Measurements from ENCODE around the gene PURB. TPM values are rescaled to one million over a fixed set of nuclear protein-coding genes. Genes with fewer than 3 reads are reported as not detected.
A peak's percentile ranks its signal among the peaks of the same experiment; 100 is the strongest.

Gene PURB
- polyA plus RNA-seq, 1 donor: 22.7 TPM

DNA sequence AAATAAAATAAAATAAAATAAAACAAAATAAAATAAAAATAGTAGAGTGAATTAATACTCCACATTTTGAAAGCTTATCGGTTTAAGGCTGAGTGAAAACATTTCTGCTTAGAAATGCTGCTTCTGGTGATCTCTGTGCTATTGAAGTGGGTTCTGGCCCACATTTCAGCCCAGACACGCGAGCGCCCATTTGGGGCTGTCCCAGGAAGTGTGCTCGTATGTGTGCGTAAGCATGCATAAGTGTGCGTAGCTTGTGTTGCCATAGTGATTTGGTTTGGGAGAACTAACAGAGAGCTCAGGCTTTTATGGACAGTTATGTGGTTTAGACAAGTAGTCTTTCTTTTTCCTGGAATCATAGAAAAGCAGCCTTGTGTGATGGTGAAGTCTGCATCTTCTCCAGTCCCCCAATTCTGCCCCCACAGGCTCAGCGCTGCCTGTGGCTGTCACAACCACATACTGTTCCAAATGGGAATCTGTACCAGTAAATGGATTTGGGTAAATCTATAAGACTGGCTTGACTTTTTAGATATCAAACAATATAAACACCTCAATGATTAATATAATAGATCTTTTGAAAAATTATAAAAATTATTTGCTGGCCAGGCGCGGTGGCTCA is 29.8 kb upstream of the PURB start:
- 94% methylated on average over 2 of the region's 10 CpGs for WGBS (ENCODE audit: insufficient coverage, low lambda C conversion rate)
- DNase-seq: peak in 1 of 2 donors; percentile 24

GRCh38 chr7:44912775-44913347 is 27.5 kb upstream of the PURB start:
- H3K27me3 ChIP-seq (ENCODE audit: control insufficient read depth, insufficient read depth, low read length): no peaks in the 10 kb centered on the region
- H3K4me3 ChIP-seq (ENCODE audit: low read length): no peak overlapping the region
- DNase-seq: no peak
- no peaks in the 10 kb centered on the region for H3K4me1 ChIP-seq (ENCODE audit: control insufficient read depth, insufficient read depth, low read length)
- no peak overlapping the region for H3K27ac ChIP-seq (ENCODE audit: low read length)
- H3K36me3 ChIP-seq (ENCODE audit: control insufficient read depth, insufficient read depth, low read length): no peaks in the 10 kb centered on the region
- H3K9me3 ChIP-seq (ENCODE audit: control insufficient read depth, low read depth, low read length): no peaks in the 10 kb centered on the region
- WGBS (ENCODE audit: insufficient coverage, low lambda C conversion rate): no CpG with 5 or more reads among the region's 7 CpGs

More for the DNA sequence above, 29.8 kb upstream of the PURB start:
- H3K4me3 ChIP-seq (ENCODE audit: low read length): no peak overlapping the region
- no peaks in the 10 kb centered on the region for H3K27me3 ChIP-seq (ENCODE audit: control insufficient read depth, insufficient read depth, low read length)
- no peaks in the 10 kb centered on the region for H3K9me3 ChIP-seq (ENCODE audit: control insufficient read depth, low read depth, low read length)
- H3K4me1 ChIP-seq (ENCODE audit: control insufficient read depth, insufficient read depth, low read length): no peaks in the 10 kb centered on the region
- H3K36me3 ChIP-seq (ENCODE audit: control insufficient read depth, insufficient read depth, low read length): no peaks in the 10 kb centered on the region
- H3K27ac ChIP-seq (ENCODE audit: low read length): no peak overlapping the region

DNA sequence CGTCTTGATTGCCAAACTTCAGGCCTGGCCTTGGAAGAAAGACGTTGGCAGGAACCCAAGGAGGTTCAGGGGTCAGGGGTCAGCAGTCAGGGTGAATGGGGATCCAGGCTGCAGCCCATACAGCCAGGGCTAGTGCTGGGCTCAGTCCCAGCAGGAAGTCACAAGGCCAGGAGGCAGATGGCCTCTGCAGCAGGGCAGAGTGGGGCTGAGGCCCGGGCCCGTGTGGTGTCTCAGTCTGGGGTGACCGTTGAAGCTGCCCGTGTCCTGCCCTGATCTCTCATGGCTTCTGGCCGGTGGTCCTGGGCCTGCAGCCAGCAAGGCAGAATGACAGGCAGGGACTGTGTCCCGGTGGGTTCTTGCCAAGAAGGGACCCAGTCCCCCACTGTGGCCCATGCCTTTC is 26.6 kb upstream of the PURB start:
- H3K36me3 ChIP-seq (ENCODE audit: control insufficient read depth, insufficient read depth, low read length): no peaks in the 10 kb centered on the region
- H3K9me3 ChIP-seq (ENCODE audit: control insufficient read depth, low read depth, low read length): no peaks in the 10 kb centered on the region
- no peak for DNase-seq
- H3K27me3 ChIP-seq (ENCODE audit: control insufficient read depth, insufficient read depth, low read length): no peaks in the 10 kb centered on the region
- H3K27ac ChIP-seq (ENCODE audit: low read length): no peak overlapping the region
- H3K4me1 ChIP-seq (ENCODE audit: control insufficient read depth, insufficient read depth, low read length): no peaks in the 10 kb centered on the region
- no CpG with 5 or more reads among the region's 8 CpGs for WGBS (ENCODE audit: insufficient coverage, low lambda C conversion rate)
- no peak overlapping the region for H3K4me3 ChIP-seq (ENCODE audit: low read length)

DNA sequence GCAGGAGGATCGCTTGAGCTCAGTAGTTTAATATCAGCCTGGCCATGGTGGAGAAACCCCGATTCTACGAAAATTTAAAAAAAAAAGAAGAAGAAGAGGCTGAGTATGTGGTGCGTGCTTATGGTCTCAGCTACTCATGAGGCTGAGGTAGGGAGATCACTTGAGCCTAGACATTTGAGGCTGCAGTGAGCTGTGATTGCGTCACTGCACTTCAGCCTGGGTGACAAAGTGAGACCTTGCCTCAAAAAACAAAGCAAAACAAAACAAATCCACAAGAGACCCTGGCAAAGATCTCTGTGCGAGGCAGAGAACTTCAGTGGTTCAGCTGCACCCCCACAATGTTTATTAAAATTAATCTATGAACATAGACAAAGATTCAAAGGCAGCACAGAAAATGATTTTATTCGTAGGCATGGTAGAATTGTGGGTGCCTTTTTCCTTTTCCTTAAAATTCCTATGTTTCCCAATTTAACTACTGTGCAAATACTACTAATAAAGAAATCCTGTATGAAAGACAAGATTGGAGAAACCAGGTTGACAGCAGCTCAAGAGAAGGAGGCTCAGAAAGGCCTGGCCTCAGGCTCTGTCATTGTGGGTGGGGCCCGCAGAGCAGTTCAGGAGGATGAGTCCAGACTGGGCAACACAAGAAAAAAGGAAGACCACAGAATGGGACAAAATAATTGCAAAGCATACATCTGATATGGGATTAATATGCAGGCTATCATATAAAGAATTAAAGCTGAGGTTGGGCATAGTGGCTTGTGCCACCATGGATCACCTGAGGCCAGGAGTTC is 24.5 kb upstream of the PURB start:
- Histone ChIP-seq H3K27me3 (ENCODE audit: control insufficient read depth, insufficient read depth, low read length) (no peaks in the 10 kb centered on the region), H3K4me3 (ENCODE audit: low read length) (no peak overlapping the region), H3K27ac (ENCODE audit: low read length) (no peak overlapping the region), H3K36me3 (ENCODE audit: control insufficient read depth, insufficient read depth, low read length) (no peaks in the 10 kb centered on the region), H3K9me3 (ENCODE audit: control insufficient read depth, low read depth, low read length) (no peaks in the 10 kb centered on the region), H3K4me1 (ENCODE audit: control insufficient read depth, insufficient read depth, low read length) (no peaks in the 10 kb centered on the region)
- WGBS (ENCODE audit: insufficient coverage, low lambda C conversion rate): 89% methylated on average over 3 of the region's 8 CpGs
- DNase-seq: no peak

DNA sequence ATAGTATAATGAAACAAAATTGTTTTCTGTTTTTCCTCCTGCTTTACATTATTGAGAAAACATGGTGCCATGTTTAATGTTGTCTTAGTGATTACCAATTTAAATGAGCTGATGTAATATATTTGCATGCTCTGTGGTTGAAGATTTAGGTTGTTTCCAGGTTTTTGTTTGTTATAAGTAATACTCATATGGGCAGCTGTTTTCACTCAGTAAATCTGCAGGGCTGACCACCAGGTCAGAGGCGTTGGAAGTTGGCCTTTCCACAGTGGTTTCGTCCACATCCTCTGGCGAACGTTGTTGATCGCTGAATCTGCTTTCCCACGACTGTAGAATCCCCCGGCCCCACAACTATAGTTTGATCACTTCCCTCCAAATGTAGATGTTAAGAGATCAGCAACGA is 21.6 kb upstream of the PURB start:
- Histone ChIP-seq H3K4me3 (ENCODE audit: low read length) (no peak overlapping the region), H3K27ac (ENCODE audit: low read length) (no peak overlapping the region), H3K27me3 (ENCODE audit: control insufficient read depth, insufficient read depth, low read length) (no peaks in the 10 kb centered on the region), H3K36me3 (ENCODE audit: control insufficient read depth, insufficient read depth, low read length) (no peaks in the 10 kb centered on the region), H3K4me1 (ENCODE audit: control insufficient read depth, insufficient read depth, low read length) (no peaks in the 10 kb centered on the region), H3K9me3 (ENCODE audit: control insufficient read depth, low read depth, low read length) (no peaks in the 10 kb centered on the region)
- DNase-seq: no peak
- no CpG with 5 or more reads among the region's 8 CpGs for WGBS (ENCODE audit: insufficient coverage, low lambda C conversion rate)

- no peak for DNase-seq
- Histone ChIP-seq H3K27me3 (ENCODE audit: control insufficient read depth, insufficient read depth, low read length) (no peaks in the 10 kb centered on the region), H3K36me3 (ENCODE audit: control insufficient read depth, insufficient read depth, low read length) (no peaks in the 10 kb centered on the region), H3K9me3 (ENCODE audit: control insufficient read depth, low read depth, low read length) (no peaks in the 10 kb centered on the region), H3K4me1 (ENCODE audit: control insufficient read depth, insufficient read depth, low read length) (no peaks in the 10 kb centered on the region), H3K27ac (ENCODE audit: low read length) (no peak overlapping the region), H3K4me3 (ENCODE audit: low read length) (no peak overlapping the region)
- no CpG with 5 or more reads among the region's 12 CpGs for WGBS (ENCODE audit: insufficient coverage, low lambda C conversion rate)
Measured at GRCh38 chr7:44905002-44905635, 19.8 kb upstream of the PURB start.

DNA sequence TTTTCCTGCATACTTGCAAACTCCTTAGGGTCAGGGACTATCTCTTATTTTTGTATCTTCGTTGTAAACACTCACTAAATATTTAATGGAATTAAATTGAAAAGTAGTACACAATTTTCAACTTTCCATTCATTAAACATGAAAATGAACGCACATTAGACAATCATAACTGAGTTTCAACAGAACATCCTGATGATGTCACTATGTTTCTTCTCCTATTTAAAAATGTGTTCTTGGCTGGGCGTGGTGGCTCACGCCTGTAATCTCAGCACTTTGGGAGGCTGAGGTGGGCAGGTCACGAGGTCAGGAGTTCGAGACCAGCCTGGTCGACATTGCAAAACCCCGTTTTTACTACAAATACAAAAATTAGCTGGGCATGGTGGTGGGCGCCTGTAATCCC is 14.1 kb upstream of the PURB start:
- Histone ChIP-seq H3K27me3 (ENCODE audit: control insufficient read depth, insufficient read depth, low read length) (no peaks in the 10 kb centered on the region), H3K27ac (ENCODE audit: low read length) (no peak overlapping the region), H3K36me3 (ENCODE audit: control insufficient read depth, insufficient read depth, low read length) (no peaks in the 10 kb centered on the region), H3K9me3 (ENCODE audit: control insufficient read depth, low read depth, low read length) (no peaks in the 10 kb centered on the region), H3K4me3 (ENCODE audit: low read length) (no peak overlapping the region), H3K4me1 (ENCODE audit: control insufficient read depth, insufficient read depth, low read length) (no peaks in the 10 kb centered on the region)
- no peak for DNase-seq
- 100% methylated on average over 1 of the region's 9 CpGs for WGBS (ENCODE audit: insufficient coverage, low lambda C conversion rate)

- Histone ChIP-seq H3K36me3 (ENCODE audit: control insufficient read depth, insufficient read depth, low read length) (no peaks in the 10 kb centered on the region), H3K4me3 (ENCODE audit: low read length) (no peak overlapping the region), H3K27ac (ENCODE audit: low read length) (no peak overlapping the region), H3K27me3 (ENCODE audit: control insufficient read depth, insufficient read depth, low read length) (no peaks in the 10 kb centered on the region), H3K9me3 (ENCODE audit: control insufficient read depth, low read depth, low read length) (no peaks in the 10 kb centered on the region), H3K4me1 (ENCODE audit: control insufficient read depth, insufficient read depth, low read length) (no peaks in the 10 kb centered on the region)
- no peak for DNase-seq
- no CpG with 5 or more reads among the region's 4 CpGs for WGBS (ENCODE audit: insufficient coverage, low lambda C conversion rate)
Measured at GRCh38 chr7:44898039-44898438, 12.7 kb upstream of the PURB start.

DNA sequence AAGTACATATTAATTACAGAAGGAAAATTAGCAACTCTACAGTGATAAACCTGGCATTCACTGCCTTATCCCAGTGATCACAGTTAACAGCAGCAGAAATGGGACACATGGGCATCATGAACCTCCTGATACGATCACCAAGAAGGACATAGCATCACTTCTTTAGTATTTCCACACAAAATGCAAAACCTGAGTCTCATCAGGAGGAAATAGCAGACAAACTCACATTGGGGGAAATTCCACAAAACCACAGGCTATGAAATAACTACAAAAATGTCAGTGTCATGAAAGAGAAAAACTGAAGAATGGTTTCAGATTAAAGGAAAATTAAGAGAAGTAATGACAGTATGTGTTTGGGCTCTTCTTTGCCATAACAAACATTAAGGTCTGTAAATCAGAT is 12.0 kb upstream of the PURB start:
- Histone ChIP-seq H3K27me3 (ENCODE audit: control insufficient read depth, insufficient read depth, low read length) (no peaks in the 10 kb centered on the region), H3K4me3 (ENCODE audit: low read length) (no peak overlapping the region), H3K36me3 (ENCODE audit: control insufficient read depth, insufficient read depth, low read length) (no peaks in the 10 kb centered on the region), H3K9me3 (ENCODE audit: control insufficient read depth, low read depth, low read length) (no peaks in the 10 kb centered on the region), H3K27ac (ENCODE audit: low read length) (no peak overlapping the region), H3K4me1 (ENCODE audit: control insufficient read depth, insufficient read depth, low read length) (no peaks in the 10 kb centered on the region)
- DNase-seq: no peak
- WGBS (ENCODE audit: insufficient coverage, low lambda C conversion rate): no CpG with 5 or more reads among the region's 1 CpG

GRCh38 chr7:44894888-44895580 is 9.7 kb upstream of the PURB start:
- H3K9me3 ChIP-seq (ENCODE audit: control insufficient read depth, low read depth, low read length): no peaks in the 10 kb centered on the region
- DNase-seq: no peak
- no peak overlapping the region for H3K4me3 ChIP-seq (ENCODE audit: low read length)
- no peaks in the 10 kb centered on the region for H3K4me1 ChIP-seq (ENCODE audit: control insufficient read depth, insufficient read depth, low read length)
- no peaks in the 10 kb centered on the region for H3K27me3 ChIP-seq (ENCODE audit: control insufficient read depth, insufficient read depth, low read length)
- WGBS (ENCODE audit: insufficient coverage, low lambda C conversion rate): no CpG with 5 or more reads among the region's 4 CpGs
- no peaks in the 10 kb centered on the region for H3K36me3 ChIP-seq (ENCODE audit: control insufficient read depth, insufficient read depth, low read length)
- H3K27ac ChIP-seq (ENCODE audit: low read length): no peak overlapping the region
